HG02885 (cell line): ENCODE data around the gene PROSER3.

Experiments
- ATAC-seq: cut with Tn5 transposase; IDR thresholded peaks from one replicate; pipeline ENCODE4 v1.9.1; 2021; ENCODE audit warnings: mild to moderate bottlenecking; ENCODE audit not compliant: unreplicated experiment, poor library complexity

Gene PROSER3

DNA sequence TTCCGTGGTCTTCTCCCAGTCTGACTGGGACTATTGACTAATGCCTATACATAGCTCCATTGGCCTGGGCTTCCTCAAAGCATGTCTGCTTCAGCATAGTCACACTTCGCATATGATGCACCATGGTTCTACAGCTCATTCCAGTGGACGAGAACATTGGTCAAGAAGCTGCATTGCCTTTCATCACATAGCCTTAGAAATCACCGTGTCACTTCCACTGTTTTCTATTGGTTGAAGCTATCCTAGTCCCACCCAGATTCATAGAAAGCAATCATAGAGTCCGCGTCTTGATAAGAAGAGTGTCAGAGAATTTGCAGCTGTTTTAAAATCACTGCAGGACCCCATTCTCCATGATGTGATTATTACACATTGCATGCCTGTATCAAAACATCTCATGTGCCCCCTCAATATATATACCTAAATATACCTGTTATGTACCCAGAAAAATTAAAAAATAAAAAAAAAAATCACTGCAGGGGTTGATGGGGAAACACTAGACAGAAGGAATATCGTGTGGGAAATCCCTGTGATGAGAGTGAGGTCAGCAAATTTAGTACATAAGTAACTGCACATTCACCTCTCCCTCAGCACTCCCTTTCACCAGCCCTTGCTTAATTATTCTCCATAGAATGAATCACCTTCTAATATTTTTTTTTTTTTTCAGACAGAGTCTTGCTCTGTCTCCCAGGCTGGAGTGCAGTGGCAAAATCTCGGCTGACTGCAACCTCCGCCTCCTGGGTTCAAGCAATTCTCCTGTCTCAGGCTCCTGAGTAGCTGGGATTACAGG is 15.2 kb downstream of the PROSER3 start:
- no peak for ATAC-seq

DNA sequence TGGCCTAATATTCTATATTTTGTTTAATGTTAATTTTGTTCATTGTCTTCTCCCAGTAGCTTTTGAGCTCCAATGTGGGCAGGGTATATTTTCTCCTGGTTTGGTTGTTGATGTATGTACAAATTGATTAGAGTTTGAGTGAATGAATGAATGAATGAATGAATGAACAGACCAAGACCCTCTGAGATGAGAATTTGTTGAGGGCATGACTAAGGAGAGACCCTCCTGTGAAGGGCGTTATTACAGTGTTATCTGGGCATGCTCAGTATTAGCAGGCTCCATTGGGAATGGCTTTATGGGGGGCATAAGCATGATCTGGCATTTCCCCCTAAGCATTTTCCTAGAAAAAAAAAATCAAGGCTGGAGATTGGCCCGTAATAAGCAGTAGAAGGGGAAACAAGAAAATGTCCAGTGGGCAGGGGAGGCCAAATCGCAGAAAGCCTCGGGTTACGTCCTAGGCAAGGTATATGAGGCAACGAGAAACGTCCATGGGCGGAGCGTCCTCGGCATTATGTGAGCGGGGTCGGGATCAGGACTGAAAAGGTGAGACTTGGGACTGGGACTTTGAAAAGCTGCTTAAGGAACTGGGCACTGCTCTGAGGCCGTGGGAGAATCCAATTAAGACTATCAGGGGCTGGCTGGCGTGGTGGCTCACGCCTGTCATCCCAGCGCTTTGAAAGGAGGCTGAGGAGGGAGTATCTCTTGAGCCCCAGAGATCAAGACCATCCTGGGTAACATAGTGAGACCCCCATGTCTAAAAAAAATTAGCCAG is 16.5 kb downstream of the PROSER3 start:
- no peak for ATAC-seq

DNA sequence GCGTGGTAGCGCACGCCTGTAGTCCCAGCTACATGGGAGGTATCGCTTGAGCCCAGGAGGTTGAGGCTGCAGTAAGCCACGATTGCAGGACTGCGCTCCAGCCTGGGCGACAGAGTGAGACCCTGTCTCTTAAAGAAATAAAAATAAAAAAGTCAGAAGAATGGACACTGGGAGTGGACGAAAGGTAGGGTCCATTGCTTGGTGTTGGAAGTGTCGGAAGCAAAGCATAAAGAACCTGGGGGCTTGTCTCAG is 17.0 kb downstream of the PROSER3 start:
- no peak for ATAC-seq

DNA sequence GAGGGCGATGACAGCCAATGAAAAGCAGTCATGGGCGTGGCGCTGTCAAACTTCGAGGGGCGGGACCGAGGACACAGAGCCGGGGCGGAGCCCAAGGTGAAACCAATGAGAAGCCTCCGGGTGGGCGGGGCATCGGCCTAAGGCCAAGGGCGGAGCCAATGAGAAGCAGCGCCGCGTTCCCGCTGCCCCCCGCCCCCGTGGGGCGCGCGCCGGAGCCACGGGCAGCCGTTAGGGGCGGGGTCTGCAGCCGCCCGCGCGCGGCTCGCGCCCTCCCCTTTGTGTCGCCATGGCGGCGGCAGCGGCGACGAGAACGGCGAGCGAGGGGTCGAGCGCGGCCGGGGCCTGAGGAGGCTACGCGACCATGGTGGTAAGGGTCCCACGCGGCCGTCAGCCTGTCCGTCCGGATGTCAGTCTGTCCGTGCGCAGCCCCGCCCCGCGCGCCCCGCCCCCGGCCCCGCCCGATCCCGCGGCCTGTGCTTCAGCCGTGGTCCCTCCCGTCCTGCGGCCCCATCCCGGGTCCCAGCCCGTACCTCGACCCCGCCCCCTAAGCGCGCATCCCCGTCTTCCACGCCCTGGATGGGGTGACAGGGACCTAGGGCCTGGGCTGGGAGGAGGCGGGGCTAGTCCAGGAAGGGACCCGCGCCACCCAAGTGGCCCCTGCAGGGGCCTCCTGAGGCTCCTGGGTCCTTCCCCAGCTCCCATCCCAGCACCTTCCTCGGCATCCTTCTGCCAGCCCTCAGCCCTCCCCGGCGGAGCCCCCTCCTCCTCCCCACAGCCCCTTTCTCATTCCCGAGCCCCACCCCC is 17.5 kb downstream of the PROSER3 start, which contains the start of gene ARHGAP33:
Gene ARHGAP33, plus strand, starts transcription at position 267 of the 804 bp plus-strand sequence. Its CDS starts 95 bp downstream, at position 362.
- peak; percentile 94 for ATAC-seq

DNA sequence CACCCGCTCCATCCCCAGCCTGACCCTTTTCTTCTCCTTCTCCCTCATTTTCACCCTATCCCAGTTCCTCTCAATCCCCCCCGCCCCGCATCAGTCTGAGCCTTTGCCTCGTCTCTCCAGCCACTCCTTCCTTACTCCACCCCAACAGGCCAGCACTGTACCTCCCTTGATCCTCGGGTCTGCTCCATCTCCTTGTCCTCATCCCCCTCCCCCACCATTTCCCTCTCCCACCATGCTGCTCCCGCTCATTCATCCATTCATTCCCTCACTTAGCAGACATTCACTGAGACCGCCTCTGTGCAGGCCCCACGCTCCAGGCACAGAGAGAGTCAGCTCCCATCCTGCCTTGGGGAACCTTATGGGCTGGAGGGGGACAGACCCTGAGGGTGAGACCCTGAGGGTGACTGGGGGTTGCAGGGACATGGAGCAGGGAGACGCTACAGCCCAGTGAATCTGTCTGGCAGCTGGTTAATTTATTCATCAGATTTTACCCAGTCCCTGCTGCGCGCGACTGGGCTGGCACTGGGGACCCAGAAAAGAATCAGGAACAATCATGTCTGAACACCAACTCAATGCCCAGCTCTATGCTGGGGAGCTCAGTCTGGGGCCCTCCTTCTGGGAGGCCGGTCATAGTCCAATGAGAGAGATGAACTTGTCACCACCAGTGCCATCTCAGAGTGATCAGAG is 18.3 kb downstream of the PROSER3 start:
- ATAC-seq: no peak

DNA sequence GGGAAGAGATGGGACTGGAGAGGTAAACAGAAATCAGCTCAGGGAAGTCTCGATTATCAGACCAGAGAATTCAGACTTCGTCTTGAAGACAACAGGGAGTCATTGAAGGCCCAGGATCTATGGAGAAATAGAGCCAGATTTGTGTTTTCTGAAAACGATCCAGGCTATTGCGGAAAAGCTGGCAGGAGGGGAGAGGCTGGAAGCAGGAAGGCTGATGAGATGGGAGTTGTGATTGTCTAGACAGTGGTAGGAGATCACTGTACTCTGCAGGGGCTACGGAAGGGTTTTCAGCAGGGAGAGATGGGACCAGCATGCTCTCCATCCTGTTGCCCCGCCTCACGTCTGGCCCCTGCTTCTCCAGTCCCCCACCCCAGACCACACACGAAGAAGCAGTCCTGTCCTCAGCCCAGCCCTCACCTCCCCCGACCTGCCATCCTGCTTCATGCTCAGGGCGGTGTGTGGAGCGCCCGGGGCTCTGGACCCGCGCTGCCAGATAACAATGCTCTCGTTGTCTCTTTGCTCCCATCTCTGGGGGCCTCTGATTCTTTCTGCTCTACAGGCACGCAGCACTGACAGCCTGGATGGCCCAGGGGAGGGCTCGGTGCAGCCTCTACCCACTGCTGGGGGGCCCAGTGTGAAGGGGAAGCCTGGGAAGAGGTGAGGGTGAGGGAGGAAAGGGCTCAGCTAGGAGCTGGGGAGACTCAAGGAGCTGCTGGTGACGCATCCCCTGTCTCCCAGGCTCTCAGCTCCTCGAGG is 19.3 kb downstream of the PROSER3 start:
- ATAC-seq: no peak

DNA sequence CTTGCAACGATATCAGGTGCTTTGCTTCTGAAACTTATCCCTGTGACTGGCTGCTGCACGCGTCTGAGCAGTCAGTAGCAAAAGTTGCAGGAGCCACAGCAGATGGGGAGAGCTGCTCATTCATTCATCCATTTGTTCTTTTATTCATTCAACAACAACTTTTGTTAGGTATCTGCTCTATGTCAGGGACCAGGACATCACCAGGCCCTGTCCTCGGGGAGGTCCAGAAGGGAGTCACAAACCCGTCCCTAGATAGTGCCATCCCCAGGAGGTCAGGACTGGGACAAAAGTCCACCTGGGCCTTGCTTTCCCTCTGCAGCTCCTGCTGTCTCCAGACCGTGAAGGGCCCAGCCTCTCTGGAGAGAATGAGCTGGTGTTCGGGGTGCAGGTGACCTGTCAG is 20.0 kb downstream of the PROSER3 start:
- no peak for ATAC-seq

DNA sequence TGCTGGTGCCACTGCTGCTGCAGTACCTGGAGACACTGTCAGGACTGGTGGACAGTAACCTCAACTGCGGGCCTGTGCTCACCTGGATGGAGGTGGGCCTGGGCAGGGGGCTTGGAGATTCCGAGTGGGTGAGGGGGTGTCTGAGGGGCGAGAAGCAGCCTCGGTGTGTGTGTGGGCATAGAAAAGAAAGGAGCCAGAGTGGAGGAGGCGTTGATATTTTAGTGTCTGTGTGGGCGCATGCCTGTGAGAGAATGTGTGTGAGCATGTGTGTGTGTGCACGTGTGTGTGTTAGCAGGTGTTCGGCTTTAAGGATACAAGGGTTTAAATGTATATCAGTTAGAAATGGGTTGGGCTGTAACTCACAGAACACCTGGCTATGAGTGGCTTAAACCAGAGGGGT is 21.1 kb downstream of the PROSER3 start:
- ATAC-seq: no peak

DNA sequence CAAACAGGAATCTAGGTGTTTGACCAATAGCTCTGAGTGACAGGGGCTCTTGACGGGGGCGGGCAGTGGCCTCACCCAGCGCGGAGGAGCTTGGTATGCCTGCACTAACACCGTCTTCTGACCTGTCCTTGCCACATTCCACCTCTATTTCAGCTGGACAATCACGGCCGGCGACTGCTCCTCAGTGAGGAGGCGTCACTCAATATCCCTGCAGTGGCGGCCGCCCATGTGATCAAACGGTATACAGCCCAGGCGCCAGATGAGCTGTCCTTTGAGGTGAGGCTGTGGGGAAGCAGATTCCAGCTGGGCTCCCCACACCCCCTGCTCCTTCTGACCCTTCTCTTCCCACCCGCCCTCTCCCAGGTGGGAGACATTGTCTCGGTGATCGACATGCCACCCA is 22.1 kb downstream of the PROSER3 start:
- ATAC-seq: no peak

DNA sequence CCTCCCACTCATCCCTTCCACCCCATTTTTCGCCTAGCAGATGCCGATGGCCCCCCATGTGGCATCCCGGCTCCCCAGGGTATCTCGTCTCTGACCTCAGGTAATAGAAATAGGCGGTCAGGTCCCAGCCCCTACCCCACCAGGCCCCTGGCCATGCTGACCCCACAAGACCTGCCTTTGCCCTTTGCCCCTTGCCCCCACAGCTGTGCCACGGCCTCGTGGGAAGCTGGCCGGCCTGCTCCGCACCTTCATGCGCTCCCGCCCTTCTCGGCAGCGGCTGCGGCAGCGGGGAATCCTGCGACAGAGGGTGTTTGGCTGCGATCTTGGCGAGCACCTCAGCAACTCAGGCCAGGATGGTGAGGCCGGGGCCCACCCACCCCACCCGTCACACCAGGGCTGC is 22.7 kb downstream of the PROSER3 start:
- ATAC-seq: no peak

DNA sequence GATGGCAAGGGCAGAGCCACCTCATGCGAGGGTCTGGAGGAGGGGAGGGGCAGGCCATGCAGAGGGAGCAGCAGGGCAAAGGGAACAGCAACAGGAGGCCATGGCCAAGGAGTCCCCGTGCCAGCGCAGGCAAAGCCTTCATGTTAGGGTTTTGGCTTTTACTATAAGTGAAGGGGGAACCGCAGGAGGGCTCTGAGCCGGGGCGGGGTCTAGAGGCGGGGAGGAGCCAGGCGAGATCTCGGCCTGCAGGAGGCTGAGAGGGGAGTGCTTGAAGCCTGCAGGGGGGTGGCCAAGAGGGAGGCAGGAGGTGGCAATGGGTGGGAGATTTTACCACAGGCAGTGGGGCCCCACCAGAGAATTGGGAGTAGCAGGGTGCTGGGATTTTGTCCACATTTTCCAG is 23.7 kb downstream of the PROSER3 start:
- ATAC-seq: no peak

DNA sequence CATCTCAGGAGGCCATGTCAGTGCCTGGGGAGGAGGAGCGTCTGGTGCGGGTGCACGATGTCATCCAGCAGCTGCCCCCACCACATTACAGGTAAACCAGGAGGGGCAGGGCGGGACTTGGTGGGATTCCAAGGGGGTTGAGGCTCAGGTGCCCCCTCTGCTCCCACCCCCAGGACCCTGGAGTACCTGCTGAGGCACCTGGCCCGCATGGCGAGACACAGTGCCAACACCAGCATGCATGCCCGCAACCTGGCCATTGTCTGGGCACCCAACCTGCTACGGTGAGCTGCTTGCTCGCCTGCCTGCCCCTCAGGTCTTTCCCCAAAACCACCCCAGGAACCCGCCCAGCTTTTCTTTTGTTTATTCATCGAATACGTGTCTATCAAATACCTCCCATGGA is 24.6 kb downstream of the PROSER3 start:
- no peak for ATAC-seq

DNA sequence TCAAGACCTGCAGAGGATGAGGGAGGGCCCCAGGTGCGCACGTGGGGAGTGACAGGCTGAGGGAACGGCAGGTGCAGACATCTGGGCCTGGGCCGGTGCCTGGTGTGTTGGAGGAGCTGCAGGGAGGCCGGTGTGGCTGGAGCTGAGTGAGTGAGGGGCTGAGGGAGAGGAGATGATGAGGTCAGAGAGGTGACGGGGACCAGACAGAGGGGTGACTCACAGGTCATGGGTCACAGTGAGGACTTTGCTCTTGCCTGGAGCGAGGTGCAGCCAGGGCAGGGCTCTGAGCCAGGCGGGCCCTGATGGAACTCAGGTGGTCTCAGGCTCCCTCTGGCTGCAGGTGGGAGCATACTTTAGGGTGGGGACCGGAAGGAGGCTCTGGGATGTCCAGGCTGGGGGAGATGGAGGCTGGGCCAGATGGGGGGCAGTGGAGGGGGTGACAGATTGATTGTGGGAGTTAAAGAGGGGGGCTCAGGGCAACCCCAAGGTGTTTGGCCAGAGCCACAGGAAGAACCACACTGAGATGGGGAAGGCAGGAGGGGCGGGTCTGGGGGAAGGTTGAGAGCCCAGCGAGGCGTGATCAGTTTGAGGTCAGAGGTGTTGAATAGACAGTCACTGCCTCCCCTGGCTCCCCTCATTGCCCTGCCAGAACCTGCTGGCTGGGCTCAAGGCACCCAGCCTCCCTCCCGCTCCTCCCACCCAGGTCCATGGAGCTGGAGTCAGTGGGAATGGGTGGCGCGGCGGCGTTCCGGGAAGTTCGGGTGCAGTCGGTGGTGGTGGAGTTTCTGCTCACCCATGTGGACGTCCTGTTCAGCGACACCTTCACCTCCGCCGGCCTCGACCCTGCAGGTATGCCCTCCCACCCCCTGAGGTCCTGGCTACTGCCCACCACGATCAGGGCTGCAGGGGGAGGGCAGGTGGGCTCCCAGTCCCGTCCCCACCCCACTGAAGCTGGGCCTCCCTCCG is 25.8 kb downstream of the PROSER3 start:
- no peak for ATAC-seq

DNA sequence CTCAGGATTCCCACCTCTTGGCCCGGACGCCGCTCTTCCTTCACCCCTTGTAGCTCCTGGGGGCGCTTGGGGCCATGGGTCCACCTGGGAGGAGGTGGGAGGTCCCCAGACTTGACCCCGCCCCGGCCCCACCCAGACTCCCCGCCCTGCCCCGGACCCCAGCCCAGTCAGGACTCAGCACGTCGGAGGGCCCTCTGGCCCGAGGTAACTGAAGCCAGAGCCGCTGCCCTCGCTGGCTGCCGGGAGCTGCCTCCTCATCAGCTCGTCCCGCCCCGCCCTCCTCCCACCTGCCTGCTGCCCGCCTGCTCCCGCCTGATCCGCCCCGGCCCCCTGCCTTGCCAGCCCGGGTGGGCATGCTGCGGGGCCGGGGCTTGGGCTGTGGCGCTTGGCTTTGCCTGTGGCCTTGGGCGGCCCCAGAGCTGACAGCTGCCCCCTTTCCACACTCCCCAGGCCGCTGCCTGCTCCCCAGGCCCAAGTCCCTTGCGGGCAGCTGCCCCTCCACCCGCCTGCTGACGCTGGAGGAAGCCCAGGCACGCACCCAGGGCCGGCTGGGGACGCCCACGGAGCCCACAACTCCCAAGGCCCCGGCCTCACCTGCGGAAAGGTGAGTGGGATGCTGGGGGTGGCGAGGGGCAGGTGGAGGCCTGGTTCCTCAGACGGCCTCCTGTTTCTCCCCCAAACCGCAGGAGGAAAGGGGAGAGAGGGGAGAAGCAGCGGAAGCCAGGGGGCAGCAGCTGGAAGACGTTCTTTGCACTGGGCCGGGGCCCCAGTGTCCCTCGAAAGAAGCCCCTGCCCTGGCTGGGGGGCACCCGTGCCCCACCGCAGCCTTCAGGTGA is 26.7 kb downstream of the PROSER3 start:
- ATAC-seq: no peak

DNA sequence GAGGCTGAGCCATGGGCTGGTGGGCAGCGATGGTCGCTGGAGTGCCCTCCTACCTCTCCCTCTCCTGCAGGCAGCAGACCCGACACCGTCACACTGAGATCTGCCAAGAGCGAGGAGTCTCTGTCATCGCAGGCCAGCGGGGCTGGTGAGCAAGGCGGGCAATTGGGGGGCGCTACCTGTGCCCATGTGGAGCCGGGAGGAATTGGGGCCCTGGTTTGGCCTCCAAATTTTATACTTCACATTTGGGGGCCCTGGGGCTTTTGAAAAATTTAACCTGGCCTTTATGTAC is 27.3 kb downstream of the PROSER3 start:
- no peak for ATAC-seq

DNA sequence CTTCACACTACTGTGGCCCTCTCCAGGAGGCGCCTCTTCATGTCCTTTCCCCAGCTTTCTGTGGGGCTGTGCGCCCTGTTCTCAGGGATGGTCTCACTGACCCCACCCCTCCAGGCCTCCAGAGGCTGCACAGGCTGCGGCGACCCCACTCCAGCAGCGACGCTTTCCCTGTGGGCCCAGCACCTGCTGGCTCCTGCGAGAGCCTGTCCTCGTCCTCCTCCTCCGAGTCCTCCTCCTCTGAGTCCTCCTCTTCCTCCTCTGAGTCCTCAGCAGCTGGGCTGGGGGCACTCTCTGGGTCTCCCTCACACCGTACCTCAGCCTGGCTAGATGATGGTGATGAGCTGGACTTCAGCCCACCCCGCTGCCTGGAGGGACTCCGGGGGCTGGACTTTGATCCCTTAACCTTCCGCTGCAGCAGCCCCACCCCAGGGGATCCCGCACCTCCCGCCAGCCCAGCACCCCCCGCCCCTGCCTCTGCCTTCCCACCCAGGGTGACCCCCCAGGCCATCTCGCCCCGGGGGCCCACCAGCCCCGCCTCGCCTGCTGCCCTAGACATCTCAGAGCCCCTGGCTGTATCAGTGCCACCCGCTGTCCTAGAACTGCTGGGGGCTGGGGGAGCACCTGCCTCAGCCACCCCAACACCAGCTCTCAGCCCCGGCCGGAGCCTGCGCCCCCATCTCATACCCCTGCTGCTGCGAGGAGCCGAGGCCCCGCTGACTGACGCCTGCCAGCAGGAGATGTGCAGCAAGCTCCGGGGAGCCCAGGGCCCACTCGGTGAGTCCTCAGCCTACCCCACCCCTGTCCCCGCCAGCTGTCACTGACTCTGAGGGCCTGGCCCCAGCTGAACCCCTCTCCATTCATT is 28.6 kb downstream of the PROSER3 start:
- no peak for ATAC-seq

DNA sequence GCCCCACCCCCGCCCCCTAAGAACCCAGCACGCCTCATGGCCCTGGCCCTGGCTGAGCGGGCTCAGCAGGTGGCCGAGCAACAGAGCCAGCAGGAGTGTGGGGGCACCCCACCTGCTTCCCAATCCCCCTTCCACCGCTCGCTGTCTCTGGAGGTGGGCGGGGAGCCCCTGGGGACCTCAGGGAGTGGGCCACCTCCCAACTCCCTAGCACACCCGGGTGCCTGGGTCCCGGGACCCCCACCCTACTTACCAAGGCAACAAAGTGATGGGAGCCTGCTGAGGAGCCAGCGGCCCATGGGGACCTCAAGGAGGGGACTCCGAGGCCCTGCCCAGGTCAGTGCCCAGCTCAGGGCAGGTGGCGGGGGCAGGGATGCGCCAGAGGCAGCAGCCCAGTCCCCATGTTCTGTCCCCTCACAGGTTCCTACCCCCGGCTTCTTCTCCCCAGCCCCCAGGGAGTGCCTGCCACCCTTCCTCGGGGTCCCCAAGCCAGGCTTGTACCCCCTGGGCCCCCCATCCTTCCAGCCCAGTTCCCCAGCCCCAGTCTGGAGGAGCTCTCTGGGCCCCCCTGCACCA is 29.3 kb downstream of the PROSER3 start:
- no peak for ATAC-seq
